Esophagus squamous epithelium (tissue), 4 donors: ENCODE results near the gene SCAPER.

Experiments used
- POLR2A ChIP-seq, 4 donors: fragments of 450-650 bp; IDR thresholded peaks; one replicate each; pipeline ENCODE4 v1.6.1; 2017; ENCODE audit warnings: antibody characterized with exemption in 4 of 4, mild to moderate bottlenecking in 4 of 4, moderate library complexity in 3 of 4
- TF ChIP-seq, protein P1 (sequence below), 6 experiments: fragments of 450-650 bp in 4 of 6; fragments of 200-600 bp in 2 of 6; sonication (generic) in 2 of 6; IDR thresholded peaks; one replicate each; pipeline ENCODE4 v1.5.1; 2016 to 2019; ENCODE audit warnings: antibody characterized with exemption in 6 of 6, mild to moderate bottlenecking in 4 of 6, moderate library complexity in 4 of 6

DNA sequence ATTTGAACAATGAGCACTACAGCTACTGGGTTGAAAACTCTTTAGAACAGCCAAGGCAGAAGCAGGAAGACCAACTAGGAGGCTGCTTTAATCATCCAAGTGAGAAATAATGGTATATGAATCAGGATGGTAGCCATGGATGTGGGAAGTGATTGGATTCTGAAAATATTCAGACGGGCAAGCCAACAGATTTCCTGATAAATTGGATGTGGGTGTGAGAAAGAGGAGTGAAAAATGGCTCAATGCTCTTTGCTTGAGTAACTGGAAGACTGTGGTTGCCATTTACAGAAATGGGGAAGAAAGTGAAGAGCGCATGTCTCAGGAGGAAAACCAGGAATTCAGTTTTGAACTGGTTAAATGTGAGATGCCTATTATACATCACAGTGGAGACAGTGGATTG, 518.2 kb downstream of the SCAPER start:
- TF ChIP-seq, protein P1, sequence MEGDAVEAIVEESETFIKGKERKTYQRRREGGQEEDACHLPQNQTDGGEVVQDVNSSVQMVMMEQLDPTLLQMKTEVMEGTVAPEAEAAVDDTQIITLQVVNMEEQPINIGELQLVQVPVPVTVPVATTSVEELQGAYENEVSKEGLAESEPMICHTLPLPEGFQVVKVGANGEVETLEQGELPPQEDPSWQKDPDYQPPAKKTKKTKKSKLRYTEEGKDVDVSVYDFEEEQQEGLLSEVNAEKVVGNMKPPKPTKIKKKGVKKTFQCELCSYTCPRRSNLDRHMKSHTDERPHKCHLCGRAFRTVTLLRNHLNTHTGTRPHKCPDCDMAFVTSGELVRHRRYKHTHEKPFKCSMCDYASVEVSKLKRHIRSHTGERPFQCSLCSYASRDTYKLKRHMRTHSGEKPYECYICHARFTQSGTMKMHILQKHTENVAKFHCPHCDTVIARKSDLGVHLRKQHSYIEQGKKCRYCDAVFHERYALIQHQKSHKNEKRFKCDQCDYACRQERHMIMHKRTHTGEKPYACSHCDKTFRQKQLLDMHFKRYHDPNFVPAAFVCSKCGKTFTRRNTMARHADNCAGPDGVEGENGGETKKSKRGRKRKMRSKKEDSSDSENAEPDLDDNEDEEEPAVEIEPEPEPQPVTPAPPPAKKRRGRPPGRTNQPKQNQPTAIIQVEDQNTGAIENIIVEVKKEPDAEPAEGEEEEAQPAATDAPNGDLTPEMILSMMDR (IDR thresholded peaks at IDR 0.05) = no peak
- TF ChIP-seq POLR2A (IDR thresholded peaks at IDR 0.05) = no peak
